OCI-LY3 (cell line): Measurements from ENCODE around the gene RNPEP.
"Not testable (repeated sequence)": the region's sequence is repeated elsewhere in the genome, so short reads cannot be mapped to it uniquely, and the experiment has no call there.

Experiments
- H2AFZ ChIP-seq: fragments of 200-600, 300-600 bp; shearing (Covaris generic); 2 replicates; pipeline ENCODE4 v1.6.0; 2014; ENCODE audit warnings: antibody characterized with exemption, low read depth, low read length
- H3K27ac ChIP-seq: fragments of 200-600, 300-600 bp; sonication (generic); 2 replicates; pipeline ENCODE4 v1.5.1; 2014; ENCODE audit warnings: mild to moderate bottlenecking, low read length, moderate library complexity, mixed read lengths
- H3K27me3 ChIP-seq: fragments of 200-600, 300-600 bp; sonication (generic); 2 replicates; pipeline ENCODE4 v1.6.1; 2014; ENCODE audit warnings: low read depth, low read length, mixed read lengths
- H3K36me3 ChIP-seq: fragments of 200-600, 300-600 bp; sonication (generic); replicated peaks from 2 replicates; pipeline ENCODE3; 2014; ENCODE audit warnings: low read depth, low read length, mixed read lengths
- H3K4me1 ChIP-seq: fragments of 300-600, 200-600 bp; sonication (generic); 2 replicates; pipeline ENCODE4 v1.6.1; 2014; ENCODE audit warnings: low read length, mixed read lengths
- H3K4me2 ChIP-seq: fragments of 200-600, 300-600 bp; sonication (generic); 2 replicates; pipeline ENCODE4 v1.6.1; 2014; ENCODE audit warnings: low read length, mixed read lengths
- H3K4me3 ChIP-seq: fragments of 300-600, 200-600 bp; sonication (generic); 2 replicates; pipeline ENCODE4 v1.5.1; 2014; ENCODE audit warnings: antibody characterized with exemption, mild to moderate bottlenecking, low read length, moderate library complexity
- H3K79me2 ChIP-seq: fragments of 300-600, 200-600 bp; shearing (Covaris generic); 2 replicates; pipeline ENCODE4 v1.6.1; 2014; ENCODE audit warnings: mild to moderate bottlenecking, low read length, mixed read lengths
- H3K9ac ChIP-seq: fragments of 300-600, 200-600 bp; shearing (Covaris generic); 2 replicates; pipeline ENCODE4 v1.6.0; 2014; ENCODE audit warnings: mild to moderate bottlenecking, low read length, moderate library complexity
- H3K9me3 ChIP-seq: fragments of 200-600, 300-600 bp; shearing (Covaris generic); 2 replicates; pipeline ENCODE4 v1.6.1; 2014; ENCODE audit warnings: low read length, mixed read lengths; ENCODE audit not compliant: insufficient read depth
- H4K20me1 ChIP-seq: fragments of 200-600, 300-600 bp; sonication (generic); 2 replicates; pipeline ENCODE4 v1.6.1; 2016; ENCODE audit warnings: low read length, mixed read lengths; ENCODE audit not compliant: insufficient read depth
- CTCF ChIP-seq: fragments of 200-600, 300-600 bp; sonication (generic); IDR thresholded peaks from 2 replicates; pipeline ENCODE4 v1.5.1; 2014; ENCODE audit warnings: antibody characterized with exemption, low read length, low read depth
- EZH2phosphoT487 ChIP-seq: fragments of 200-600 bp; shearing (Covaris generic); IDR thresholded peaks from 2 replicates; pipeline ENCODE4 v1.6.1; 2018; ENCODE audit warnings: antibody characterized with exemption, mixed run types, low read depth

RNPEP gene

GRCh38 chr1:202018468-202019234 lies 36.2 kb downstream of the RNPEP start:
- Histone ChIP-seq H3K27me3 (peaks cover 12% of the 10 kb centered on the region), H3K4me1 (no peaks in the 10 kb centered on the region), H3K4me2 (no peak overlapping the region), H3K79me2 (no peaks in the 10 kb centered on the region), H3K4me3 (no peak overlapping the region), H3K9ac (no peak overlapping the region), H3K27ac (no peak overlapping the region), H2AFZ (no peak overlapping the region), H3K36me3 (peaks cover 14% of the 10 kb centered on the region), H3K9me3 (no peaks in the 10 kb centered on the region), H4K20me1 (no peaks in the 10 kb centered on the region)
- TF ChIP-seq CTCF, result no peak
- TF ChIP-seq EZH2phosphoT487, result no peak

GRCh38 chr1:202019235-202019558 lies 36.7 kb downstream of the RNPEP start:
- H3K4me3 ChIP-seq, H2AFZ ChIP-seq, H4K20me1 ChIP-seq, H3K4me1 ChIP-seq, H3K27ac ChIP-seq, H3K79me2 ChIP-seq, H3K4me2 ChIP-seq, H3K9ac ChIP-seq, H3K36me3 ChIP-seq, H3K9me3 ChIP-seq: not testable (repeated sequence)
- peaks cover 12% of the 10 kb centered on the region for H3K27me3 ChIP-seq

DNA sequence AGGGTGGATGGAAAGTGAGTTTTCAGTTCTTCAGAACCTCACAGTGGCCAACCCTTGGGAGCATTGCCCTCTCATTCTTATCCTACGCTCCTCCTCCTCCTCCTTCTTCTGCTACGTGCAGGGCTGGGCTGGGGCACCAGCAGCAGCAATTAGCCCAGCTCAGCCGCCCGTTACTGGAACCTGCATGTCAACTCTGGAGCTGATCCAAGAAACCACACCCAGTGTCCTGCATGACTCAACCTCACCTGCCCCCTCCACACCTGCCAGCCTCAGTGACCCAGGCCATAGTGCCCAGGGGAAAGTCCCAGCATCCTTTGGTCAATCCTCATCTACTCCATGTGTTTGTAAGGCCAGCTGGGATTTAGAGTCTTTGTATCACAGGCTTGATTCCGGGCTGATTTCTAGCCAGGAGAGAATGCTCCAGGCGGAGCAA lies 40.6 kb downstream of the RNPEP start:
- Histone ChIP-seq H4K20me1 (no peaks in the 10 kb centered on the region), H3K9ac (no peak overlapping the region), H3K4me3 (no peak overlapping the region), H3K27me3 (peaks cover 12% of the 10 kb centered on the region), H3K9me3 (no peaks in the 10 kb centered on the region), H2AFZ (no peak overlapping the region), H3K4me2 (no peak overlapping the region), H3K4me1 (no peaks in the 10 kb centered on the region), H3K79me2 (no peaks in the 10 kb centered on the region), H3K27ac (no peak overlapping the region), H3K36me3 (no peaks in the 10 kb centered on the region)
- TF ChIP-seq CTCF, result no peak
- no peak for TF ChIP-seq EZH2phosphoT487

GRCh38 chr1:202029171-202029665 lies 46.8 kb downstream of the RNPEP start:
- Histone ChIP-seq H3K27ac (no peak overlapping the region), H3K9ac (no peak overlapping the region), H3K36me3 (no peaks in the 10 kb centered on the region), H3K4me2 (no peak overlapping the region), H3K9me3 (no peaks in the 10 kb centered on the region), H3K4me3 (no peak overlapping the region), H3K79me2 (no peaks in the 10 kb centered on the region), H4K20me1 (no peaks in the 10 kb centered on the region), H3K4me1 (peaks cover under 1% of the 10 kb centered on the region; the same call in 1 of the 2 replicates), H3K27me3 (no peaks in the 10 kb centered on the region), H2AFZ (no peak overlapping the region)
- TF ChIP-seq CTCF, result no peak
